GM19324 (cell line): ENCODE results near the gene FGFR2.

Experiments
- ATAC-seq: cut with Tn5 transposase; IDR thresholded peaks from one replicate; pipeline ENCODE4 v1.9.1; 2021; ENCODE audit warnings: mild to moderate bottlenecking, moderate library complexity; ENCODE audit not compliant: unreplicated experiment, low FRiP score

Gene FGFR2

GRCh38 chr10:121592155-121592890 is 5.9 kb downstream of the FGFR2 start:
- ATAC-seq = no peak

- no peak for ATAC-seq
Measured at GRCh38 chr10:121591186-121591585, 7.1 kb downstream of the FGFR2 start.

- ATAC-seq = no peak
Measured at GRCh38 chr10:121590772-121591171, 7.5 kb downstream of the FGFR2 start.

GRCh38 chr10:121589553-121589952 is 8.7 kb downstream of the FGFR2 start:
- no peak for ATAC-seq

GRCh38 chr10:121583857-121584256 is 14.4 kb downstream of the FGFR2 start:
- no peak for ATAC-seq

GRCh38 chr10:121583258-121583657 is 15.0 kb downstream of the FGFR2 start:
- no peak for ATAC-seq

- no peak for ATAC-seq
Measured at GRCh38 chr10:121580276-121581116, 17.7 kb downstream of the FGFR2 start.

GRCh38 chr10:121579656-121580055 is 18.6 kb downstream of the FGFR2 start:
- no peak for ATAC-seq

GRCh38 chr10:121578965-121579364 is 19.3 kb downstream of the FGFR2 start:
- no peak for ATAC-seq

- ATAC-seq = no peak
Measured at GRCh38 chr10:121578298-121578697, 19.9 kb downstream of the FGFR2 start.

GRCh38 chr10:121577568-121577967 is 20.7 kb downstream of the FGFR2 start:
- no peak for ATAC-seq

- no peak for ATAC-seq
Measured at GRCh38 chr10:121576139-121576538, 22.1 kb downstream of the FGFR2 start.

- no peak for ATAC-seq
Measured at GRCh38 chr10:121574519-121575166, 23.6 kb downstream of the FGFR2 start.

- no peak for ATAC-seq
Measured at GRCh38 chr10:121573538-121573941, 24.7 kb downstream of the FGFR2 start.

- no peak for ATAC-seq
Measured at GRCh38 chr10:121572859-121573537, 25.2 kb downstream of the FGFR2 start.

GRCh38 chr10:121570315-121570714 is 27.9 kb downstream of the FGFR2 start:
- no peak for ATAC-seq

GRCh38 chr10:121568275-121568674 is 30.0 kb downstream of the FGFR2 start:
- no peak for ATAC-seq

- no peak for ATAC-seq
Measured at GRCh38 chr10:121567569-121567968, 30.7 kb downstream of the FGFR2 start.

GRCh38 chr10:121566755-121567154 is 31.5 kb downstream of the FGFR2 start:
- ATAC-seq = no peak

- no peak for ATAC-seq
Measured at GRCh38 chr10:121559326-121560026, 38.8 kb downstream of the FGFR2 start.
